ENCODE data around the gene C1QTNF1.

DNA sequence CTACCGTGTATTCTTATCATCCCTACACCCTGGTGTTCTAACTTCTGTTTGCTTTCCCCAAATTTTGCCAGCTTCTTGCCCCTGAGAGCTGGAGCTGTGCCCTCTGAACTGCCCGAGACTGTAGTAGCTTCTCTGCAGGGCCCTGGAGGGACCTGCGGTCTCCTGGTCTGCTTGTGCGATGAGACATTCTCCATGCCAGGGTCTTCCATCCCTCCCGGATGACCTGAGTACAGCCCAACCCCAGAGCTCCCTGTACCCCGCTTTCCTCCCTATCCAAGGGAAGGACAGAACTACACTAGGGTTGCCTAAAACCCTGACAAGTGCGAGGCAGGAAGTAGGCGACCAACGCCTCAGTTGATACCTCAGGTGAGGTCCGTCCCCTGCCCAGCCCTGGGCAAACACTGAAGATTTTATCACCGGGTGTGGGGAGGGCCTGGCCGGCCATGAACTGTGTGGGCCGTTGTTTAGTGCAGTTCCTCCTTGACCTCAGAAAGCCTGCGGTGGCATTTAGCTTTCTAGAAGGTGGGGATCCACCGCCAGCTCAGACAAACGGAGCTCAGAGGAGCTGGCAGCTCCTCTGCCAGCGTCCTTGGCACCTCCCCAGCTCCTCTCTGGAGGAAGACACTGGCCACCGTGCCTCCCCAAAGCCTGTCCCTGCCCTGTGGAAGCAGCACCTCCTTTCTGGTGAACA, 28.1 kb upstream of the C1QTNF1 start:
- TF ChIP-seq TAF1 (IDR thresholded peaks at IDR 0.05; ENCODE audit: low read depth, low read length) = no peak
- no peak for TF ChIP-seq POLR2AphosphoS5 (IDR thresholded peaks at IDR 0.05; ENCODE audit: low read depth, low read length)

All from GM12891 (cell line).